Esophagus muscularis mucosa (tissue), 3 donors: ENCODE data around the gene ATL3.

Experiments
- CTCF ChIP-seq, 3 experiments: fragments of 200-600 bp in 2 of 3; fragments of 450-650 bp in 1 of 3; sonication (generic) in 2 of 3; IDR thresholded peaks; one replicate each; pipeline ENCODE4 v1.5.1; 2017 to 2019; ENCODE audit warnings: antibody characterized with exemption in 3 of 3, mild to moderate bottlenecking in 2 of 3, moderate library complexity in 1 of 3
- POLR2A ChIP-seq: fragments of 450-650 bp; IDR thresholded peaks from one replicate; pipeline ENCODE4 v1.6.1; 2017; ENCODE audit warnings: antibody characterized with exemption, moderate library complexity, mild to moderate bottlenecking, low read depth

GRCh38 chr11:63609971-63610580, 61.1 kb downstream of the ATL3 start:
- TF ChIP-seq CTCF (IDR thresholded peaks at IDR 0.05) (no peak), POLR2A (no peak)
